Measurements from ENCODE around the gene KRT73. TPM values are rescaled to one million over a fixed set of nuclear protein-coding genes. Genes with fewer than 3 reads are reported as not detected.

Gene KRT73
- total and polyA plus RNA-seq, 2 experiments from 2014 or later = not detected

- no peak for DNase-seq (ENCODE audit: low spot score)
- Mint-ChIP-seq H3K9me3 (no peaks in the 10 kb centered on the region), H3K4me3 (no peak overlapping the region), H3K4me1 (no peaks in the 10 kb centered on the region), H3K36me3 (ENCODE audit: low read depth) (no peaks in the 10 kb centered on the region), H3K27me3 (ENCODE audit: insufficient read depth, low read depth, poor library complexity) (peaks cover 7% of the 10 kb centered on the region), H3K27ac (no peak overlapping the region)
- no peak overlapping the region for H3K27ac ChIP-seq (ENCODE audit: low read depth)
- no peak overlapping the region for H2AFZ ChIP-seq
- H3K4me3 ChIP-seq = no peak overlapping the region
- H3F3A ChIP-seq (replicated peaks; ENCODE audit: low read depth) = no peaks in the 10 kb centered on the region
- no peak for TF ChIP-seq STAT1 (IDR thresholded peaks at IDR 0.05; ENCODE audit: unreplicated experiment)
- TF ChIP-seq ZNF462 (CRISPR knock-in tag; IDR thresholded peaks at IDR 0.05) = no peak
- no peak for TF ChIP-seq CTCF (conservative IDR thresholded peaks at IDR 0.05; ENCODE audit: low read depth in 2 of 2)
- TF ChIP-seq NANOG (IDR thresholded peaks at IDR 0.05; ENCODE audit: borderline replicate concordance) = no peak
- TF ChIP-seq ETS1 (IDR thresholded peaks at IDR 0.05) = no peak
- no peak overlapping the region for H3K4me2 ChIP-seq
- H4K20me1 ChIP-seq (replicated peaks; ENCODE audit: insufficient read depth) = no peaks in the 10 kb centered on the region
- no peaks in the 10 kb centered on the region for H3K9me2 ChIP-seq (ENCODE audit: insufficient read depth)
- H3K4me1 ChIP-seq (ENCODE audit: insufficient read depth) = no peaks in the 10 kb centered on the region
- H3K36me3 ChIP-seq (ENCODE audit: insufficient read depth) = no peaks in the 10 kb centered on the region
- no peaks in the 10 kb centered on the region for H3K79me2 ChIP-seq (replicated peaks; ENCODE audit: insufficient read depth)
- ATAC-seq = peak; percentile 48
- no peaks in the 10 kb centered on the region for H3K27me3 ChIP-seq (ENCODE audit: insufficient read depth)
Observed at GRCh38 chr12:52566847-52567291, 51.5 kb downstream of the KRT73 start.

All from GM23338 (cell line).